Measurements from ENCODE around the gene MDK. TPM values are rescaled to one million over a fixed set of nuclear protein-coding genes. Genes with fewer than 3 reads are reported as not detected.

Gene MDK
- polyA plus RNA-seq, 2 of the 4 experiments (the other 2 are of a cell fraction): 13.6 to 18.4 TPM

DNA sequence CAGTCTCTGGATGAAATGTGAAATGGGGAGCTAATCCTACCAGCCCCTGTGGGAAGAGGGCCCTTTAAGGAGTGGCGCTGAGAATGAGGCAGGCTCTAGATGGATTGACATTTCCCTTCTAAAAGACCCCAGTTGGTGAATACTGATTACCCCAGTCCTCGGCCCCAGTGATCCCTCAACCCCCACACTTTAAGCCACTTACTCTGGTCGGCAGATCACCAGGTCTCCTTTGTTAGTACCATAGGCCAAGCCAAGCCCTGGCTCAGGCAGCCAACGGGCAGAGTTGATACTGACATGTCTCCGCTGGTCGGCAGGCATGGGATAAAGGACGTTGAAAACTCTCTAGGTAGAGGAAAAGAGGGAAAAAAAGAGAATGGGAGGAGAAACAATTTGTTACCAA lies 36.2 kb downstream of the MDK start:
- no peaks in the 10 kb centered on the region for H3K9me3 ChIP-seq
- peaks cover 16% of the 10 kb centered on the region for H3K4me1 ChIP-seq
- WGBS (ENCODE audit: missing lambda C conversion rate): 88% methylated on average over 7 of the region's 7 CpGs
- no peak for FAIRE-seq
- no peak overlapping the region for H3K4me3 ChIP-seq
- DNase-seq (ENCODE audit: low read depth in 1 of 2, low spot score in 1 of 2): no peak
- ChIA-PET POLR2A (no interaction called here), CTCF (interaction anchor here (0.6 to 1.2 kb wide), 2 partner anchors 28 to 99 kb away, joined by 3 read pairs; no protein-coding TSS in a partner anchor)
- H3K27ac ChIP-seq: no peak overlapping the region
- TF ChIP-seq ZFP36 (IDR thresholded peaks at IDR 0.05; ENCODE audit: borderline replicate concordance, partially characterized antibody) (no peak), CHD2 (IDR thresholded peaks at IDR 0.05; ENCODE audit: low read length, partially characterized antibody) (no peak), FOSL2 (IDR thresholded peaks at IDR 0.05) (no peak), FOSL2 (CRISPR knock-in tag; IDR thresholded peaks at IDR 0.05) (no peak), NR3C1 (IDR thresholded peaks at IDR 0.05) (no peak), POLR2A (IDR thresholded peaks at IDR 0.05; ENCODE audit: low read length) (no peak), EHF (CRISPR knock-in tag; IDR thresholded peaks at IDR 0.05) (no peak), CEBPB (IDR thresholded peaks at IDR 0.05) (no peak), CHD4 (IDR thresholded peaks at IDR 0.05; ENCODE audit: borderline replicate concordance) (no peak), HOXB5 (CRISPR knock-in tag; IDR thresholded peaks at IDR 0.05) (no peak), BHLHE40 (IDR thresholded peaks at IDR 0.05; ENCODE audit: low read depth, low read length) (no peak), FOXS1 (CRISPR knock-in tag; IDR thresholded peaks at IDR 0.05) (no peak), CBX2 (IDR thresholded peaks at IDR 0.05; ENCODE audit: borderline replicate concordance, low read depth) (no peak), HDAC2 (IDR thresholded peaks at IDR 0.05) (no peak), SREBF2 (IDR thresholded peaks at IDR 0.05) (no peak)
- TF ChIP-seq, protein P1, sequence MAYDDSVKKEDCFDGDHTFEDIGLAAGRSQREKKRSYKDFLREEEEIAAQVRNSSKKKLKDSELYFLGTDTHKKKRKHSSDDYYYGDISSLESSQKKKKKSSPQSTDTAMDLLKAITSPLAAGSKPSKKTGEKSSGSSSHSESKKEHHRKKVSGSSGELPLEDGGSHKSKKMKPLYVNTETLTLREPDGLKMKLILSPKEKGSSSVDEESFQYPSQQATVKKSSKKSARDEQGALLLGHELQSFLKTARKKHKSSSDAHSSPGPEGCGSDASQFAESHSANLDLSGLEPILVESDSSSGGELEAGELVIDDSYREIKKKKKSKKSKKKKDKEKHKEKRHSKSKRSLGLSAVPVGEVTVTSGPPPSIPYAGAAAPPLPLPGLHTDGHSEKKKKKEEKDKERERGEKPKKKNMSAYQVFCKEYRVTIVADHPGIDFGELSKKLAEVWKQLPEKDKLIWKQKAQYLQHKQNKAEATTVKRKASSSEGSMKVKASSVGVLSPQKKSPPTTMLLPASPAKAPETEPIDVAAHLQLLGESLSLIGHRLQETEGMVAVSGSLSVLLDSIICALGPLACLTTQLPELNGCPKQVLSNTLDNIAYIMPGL (CRISPR knock-in tag; IDR thresholded peaks at IDR 0.05; ENCODE audit: borderline replicate concordance): no peak
- TF ChIP-seq, protein P2, sequence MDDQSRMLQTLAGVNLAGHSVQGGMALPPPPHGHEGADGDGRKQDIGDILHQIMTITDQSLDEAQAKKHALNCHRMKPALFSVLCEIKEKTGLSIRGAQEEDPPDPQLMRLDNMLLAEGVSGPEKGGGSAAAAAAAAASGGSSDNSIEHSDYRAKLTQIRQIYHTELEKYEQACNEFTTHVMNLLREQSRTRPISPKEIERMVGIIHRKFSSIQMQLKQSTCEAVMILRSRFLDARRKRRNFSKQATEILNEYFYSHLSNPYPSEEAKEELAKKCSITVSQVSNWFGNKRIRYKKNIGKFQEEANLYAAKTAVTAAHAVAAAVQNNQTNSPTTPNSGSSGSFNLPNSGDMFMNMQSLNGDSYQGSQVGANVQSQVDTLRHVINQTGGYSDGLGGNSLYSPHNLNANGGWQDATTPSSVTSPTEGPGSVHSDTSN (IDR thresholded peaks at IDR 0.05): no peak
- TF ChIP-seq, protein P3, sequence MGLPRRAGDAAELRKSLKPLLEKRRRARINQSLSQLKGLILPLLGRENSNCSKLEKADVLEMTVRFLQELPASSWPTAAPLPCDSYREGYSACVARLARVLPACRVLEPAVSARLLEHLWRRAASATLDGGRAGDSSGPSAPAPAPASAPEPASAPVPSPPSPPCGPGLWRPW (IDR thresholded peaks at IDR 0.05): no peak
- H3K4me2 ChIP-seq: no peak overlapping the region
- ATAC-seq: no peak

DNA sequence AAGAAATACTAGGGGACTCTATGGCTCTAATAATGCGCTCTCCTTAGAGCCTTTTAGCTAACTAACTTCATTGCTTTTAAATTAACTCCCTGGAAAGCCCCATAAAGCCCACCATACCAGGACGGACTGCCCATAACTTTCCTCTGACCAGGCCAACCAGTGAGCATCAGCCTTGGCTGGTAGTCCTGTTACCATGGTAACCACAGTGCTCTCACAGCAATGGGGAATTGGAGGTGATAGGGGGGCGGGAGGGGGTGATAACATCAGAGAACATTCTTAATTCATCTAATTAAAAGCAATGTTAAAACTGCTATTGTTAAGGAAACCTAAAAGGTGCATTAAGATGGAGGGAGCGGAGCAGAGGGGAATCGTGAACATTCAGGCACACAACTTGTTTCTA lies 37.3 kb downstream of the MDK start:
- FAIRE-seq (no peak), DNase-seq (ENCODE audit: low read depth in 1 of 2, low spot score in 1 of 2) (no peak), ATAC-seq (no peak)
- Histone ChIP-seq H3K4me3 (no peak overlapping the region), H3K4me2 (no peak overlapping the region), H3K9me3 (no peaks in the 10 kb centered on the region), H3K27ac (no peak overlapping the region), H3K4me1 (peaks cover 9% of the 10 kb centered on the region)
- ChIA-PET POLR2A (no interaction called here), CTCF (interaction anchor here (1.0 to 1.3 kb wide), 2 partner anchors 9 to 27 kb away, joined by 4 read pairs; partner anchors contain the start of gene CHRM4)
- no peak for TF ChIP-seq TFCP2L1 (CRISPR knock-in tag; IDR thresholded peaks at IDR 0.05)
- TF ChIP-seq, protein P4, sequence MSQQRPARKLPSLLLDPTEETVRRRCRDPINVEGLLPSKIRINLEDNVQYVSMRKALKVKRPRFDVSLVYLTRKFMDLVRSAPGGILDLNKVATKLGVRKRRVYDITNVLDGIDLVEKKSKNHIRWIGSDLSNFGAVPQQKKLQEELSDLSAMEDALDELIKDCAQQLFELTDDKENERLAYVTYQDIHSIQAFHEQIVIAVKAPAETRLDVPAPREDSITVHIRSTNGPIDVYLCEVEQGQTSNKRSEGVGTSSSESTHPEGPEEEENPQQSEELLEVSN (IDR thresholded peaks at IDR 0.05; ENCODE audit: borderline replicate concordance, low read depth): no peak
- no peak for TF ChIP-seq NR3C1 (IDR thresholded peaks at IDR 0.05)
- TF ChIP-seq FOXS1 (CRISPR knock-in tag; IDR thresholded peaks at IDR 0.05): no peak
- TF ChIP-seq, protein P3 (IDR thresholded peaks at IDR 0.05): no peak
- TF ChIP-seq FOSB (CRISPR knock-in tag; IDR thresholded peaks at IDR 0.05): no peak
- no peak for TF ChIP-seq KDM5A (IDR thresholded peaks at IDR 0.05)
- WGBS (ENCODE audit: missing lambda C conversion rate): 92% methylated on average over 5 of the region's 5 CpGs

DNA sequence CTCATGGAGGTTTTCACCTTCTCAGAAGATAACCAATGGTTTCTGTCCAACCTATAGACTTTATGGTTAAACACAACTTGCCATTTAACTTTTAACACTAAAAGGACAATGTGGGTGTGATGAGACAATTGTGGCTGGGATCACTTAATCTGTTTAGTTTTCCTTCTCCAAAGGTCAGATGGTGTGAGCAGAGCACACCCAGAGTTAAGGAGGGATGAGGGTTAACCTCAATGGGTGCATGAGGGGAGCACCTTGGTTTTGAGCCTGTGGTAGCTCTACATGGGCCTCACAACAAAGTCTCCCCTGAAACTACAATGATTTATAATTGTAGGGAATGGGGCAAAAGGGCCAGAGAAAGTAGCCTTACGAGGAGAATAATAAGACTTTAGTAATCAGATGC lies 39.0 kb downstream of the MDK start:
- Histone ChIP-seq H3K4me3 (no peak overlapping the region), H3K27ac (no peak overlapping the region), H3K4me1 (no peaks in the 10 kb centered on the region), H3K4me2 (no peak overlapping the region), H3K9me3 (no peaks in the 10 kb centered on the region)
- CTCF ChIA-PET: interaction anchor here (1.3 kb wide), 1 partner anchor 70 kb away, joined by 4 read pairs; no protein-coding TSS in a partner anchor
- POLR2A ChIA-PET: no interaction called here
- DNase-seq (ENCODE audit: low read depth in 1 of 2, low spot score in 1 of 2) (no peak), ATAC-seq (no peak), FAIRE-seq (no peak)
- whole genome bisulfite sequencing (ENCODE audit: missing lambda C conversion rate): 97% methylated on average over 1 of the region's 1 CpG
- TF ChIP-seq SREBF2 (IDR thresholded peaks at IDR 0.05) (no peak), MAFK (IDR thresholded peaks at IDR 0.05; ENCODE audit: partially characterized antibody) (no peak), PHF8 (IDR thresholded peaks at IDR 0.05; ENCODE audit: borderline replicate concordance, low read depth) (no peak), CHD2 (IDR thresholded peaks at IDR 0.05; ENCODE audit: low read length, partially characterized antibody) (no peak), NFE2L2 (conservative IDR thresholded peaks at IDR 0.05; ENCODE audit: low read length) (no peak), CBX2 (IDR thresholded peaks at IDR 0.05; ENCODE audit: borderline replicate concordance, low read depth) (no peak), EHF (CRISPR knock-in tag; IDR thresholded peaks at IDR 0.05) (no peak), RARB (CRISPR knock-in tag; IDR thresholded peaks at IDR 0.05) (no peak), FOSL2 (IDR thresholded peaks at IDR 0.05) (no peak), FOSL2 (CRISPR knock-in tag; IDR thresholded peaks at IDR 0.05) (no peak), MAX (IDR thresholded peaks at IDR 0.05) (no peak), ZFP36 (IDR thresholded peaks at IDR 0.05; ENCODE audit: borderline replicate concordance, partially characterized antibody) (no peak)
- TF ChIP-seq, protein P4 (IDR thresholded peaks at IDR 0.05; ENCODE audit: borderline replicate concordance, low read depth): no peak

Data from A549 (cell line).